ENCODE data around the gene ERI2.
A peak's percentile ranks its signal among the peaks of the same experiment; 100 is the strongest.
"Not testable (repeated sequence)": the region's sequence is repeated elsewhere in the genome, so short reads cannot be mapped to it uniquely, and the experiment has no call there.

ERI2 gene

GRCh38 chr16:20767577-20767976, 38.7 kb downstream of the ERI2 start:
- TF ChIP-seq CTCF (IDR thresholded peaks at IDR 0.05; ENCODE audit: unreplicated experiment in 3 of 3): no peak
- Mint-ChIP-seq H3K4me3 (no peak overlapping the region), H3K27ac (no peak overlapping the region), H3K27me3 (ENCODE audit: low read depth) (no peaks in the 10 kb centered on the region), H3K4me1 (no peaks in the 10 kb centered on the region), H3K36me3 (ENCODE audit: low read depth) (peaks cover 8% of the 10 kb centered on the region), H3K9me3 (peaks cover 3% of the 10 kb centered on the region)

GRCh38 chr16:20766294-20766693, 40.0 kb downstream of the ERI2 start:
- Mint-ChIP-seq H3K9me3 (peaks cover 13% of the 10 kb centered on the region), H3K27me3 (ENCODE audit: low read depth) (no peaks in the 10 kb centered on the region), H3K36me3 (ENCODE audit: low read depth) (peaks cover 13% of the 10 kb centered on the region), H3K4me1 (no peaks in the 10 kb centered on the region), H3K27ac (no peak overlapping the region), H3K4me3 (no peak overlapping the region)
- TF ChIP-seq CTCF (IDR thresholded peaks at IDR 0.05; ENCODE audit: unreplicated experiment in 3 of 3): no peak

GRCh38 chr16:20765732-20766131, 40.5 kb downstream of the ERI2 start:
- TF ChIP-seq CTCF (IDR thresholded peaks at IDR 0.05; ENCODE audit: unreplicated experiment in 3 of 3): no peak
- Mint-ChIP-seq H3K27ac (peak overlapping the region in 1 of 3 experiments; percentile 72), H3K9me3 (peaks cover 14% of the 10 kb centered on the region), H3K36me3 (ENCODE audit: low read depth) (peaks cover 14% of the 10 kb centered on the region), H3K27me3 (ENCODE audit: low read depth) (no peaks in the 10 kb centered on the region), H3K4me1 (no peaks in the 10 kb centered on the region), H3K4me3 (peak overlapping the region in 1 of 3 experiments; percentile 0)

- not testable (repeated sequence) for H3K4me1 Mint-ChIP-seq; H3K27me3 Mint-ChIP-seq (ENCODE audit: low read depth)
- H3K9me3 Mint-ChIP-seq: peaks cover 17% of the 10 kb centered on the region
- peaks cover 18% of the 10 kb centered on the region for H3K36me3 Mint-ChIP-seq (ENCODE audit: low read depth)
- peak overlapping the region in 2 of 3 experiments; percentile 41 to 72 for H3K27ac Mint-ChIP-seq
- H3K4me3 Mint-ChIP-seq: peak overlapping the region in 1 of 3 experiments; percentile 16
These were observed 41.8 kb downstream of the ERI2 start for GRCh38 chr16:20764448-20764847.

- H3K4me3 Mint-ChIP-seq: peak within 1 kb of the TSS; percentile 71 to 82 (median 82)
- H3K27ac Mint-ChIP-seq: peak within 1 kb of the TSS; percentile 79 to 94 (median 93)
- H3K9me3 Mint-ChIP-seq: peaks cover 17% of the 10 kb centered on the region
- no peaks in the 10 kb centered on the region for H3K4me1 Mint-ChIP-seq
- H3K36me3 Mint-ChIP-seq (ENCODE audit: low read depth): peaks cover 18% of the 10 kb centered on the region
- TF ChIP-seq CTCF (IDR thresholded peaks at IDR 0.05; ENCODE audit: unreplicated experiment in 3 of 3): no peak
- no peaks in the 10 kb centered on the region for H3K27me3 Mint-ChIP-seq (ENCODE audit: low read depth)
These were observed 42.6 kb downstream of the ERI2 start, which contains the start of gene ACSM3 for GRCh38 chr16:20763461-20764232. TSS of gene ACSM3 (plus strand) at chr16:20764014. CDS start at chr16:20770035, 6,021 bp downstream.

- H3K27me3 Mint-ChIP-seq (ENCODE audit: low read depth): no peaks in the 10 kb centered on the region
- no peaks in the 10 kb centered on the region for H3K4me1 Mint-ChIP-seq
- H3K9me3 Mint-ChIP-seq: peaks cover 17% of the 10 kb centered on the region
- H3K36me3 Mint-ChIP-seq (ENCODE audit: low read depth): peaks cover 18% of the 10 kb centered on the region
- no peak for TF ChIP-seq CTCF (IDR thresholded peaks at IDR 0.05; ENCODE audit: unreplicated experiment in 3 of 3)
- peak overlapping the region in 1 of 3 experiments; percentile 7 for H3K4me3 Mint-ChIP-seq
- H3K27ac Mint-ChIP-seq: peak overlapping the region; percentile 79 to 94 (median 93)
These were observed 43.7 kb downstream of the ERI2 start for GRCh38 chr16:20762404-20763123.

Data from nephron (organoid).